Measurements from ENCODE around the gene IRF7. TPM values are rescaled to one million over a fixed set of nuclear protein-coding genes. Genes with fewer than 3 reads are reported as not detected.
"Not testable (repeated sequence)": the region's sequence is repeated elsewhere in the genome, so short reads cannot be mapped to it uniquely, and the experiment has no call there.

IRF7 gene
- 7.6 and 10.9 TPM in 2 replicates for total RNA-seq

DNA sequence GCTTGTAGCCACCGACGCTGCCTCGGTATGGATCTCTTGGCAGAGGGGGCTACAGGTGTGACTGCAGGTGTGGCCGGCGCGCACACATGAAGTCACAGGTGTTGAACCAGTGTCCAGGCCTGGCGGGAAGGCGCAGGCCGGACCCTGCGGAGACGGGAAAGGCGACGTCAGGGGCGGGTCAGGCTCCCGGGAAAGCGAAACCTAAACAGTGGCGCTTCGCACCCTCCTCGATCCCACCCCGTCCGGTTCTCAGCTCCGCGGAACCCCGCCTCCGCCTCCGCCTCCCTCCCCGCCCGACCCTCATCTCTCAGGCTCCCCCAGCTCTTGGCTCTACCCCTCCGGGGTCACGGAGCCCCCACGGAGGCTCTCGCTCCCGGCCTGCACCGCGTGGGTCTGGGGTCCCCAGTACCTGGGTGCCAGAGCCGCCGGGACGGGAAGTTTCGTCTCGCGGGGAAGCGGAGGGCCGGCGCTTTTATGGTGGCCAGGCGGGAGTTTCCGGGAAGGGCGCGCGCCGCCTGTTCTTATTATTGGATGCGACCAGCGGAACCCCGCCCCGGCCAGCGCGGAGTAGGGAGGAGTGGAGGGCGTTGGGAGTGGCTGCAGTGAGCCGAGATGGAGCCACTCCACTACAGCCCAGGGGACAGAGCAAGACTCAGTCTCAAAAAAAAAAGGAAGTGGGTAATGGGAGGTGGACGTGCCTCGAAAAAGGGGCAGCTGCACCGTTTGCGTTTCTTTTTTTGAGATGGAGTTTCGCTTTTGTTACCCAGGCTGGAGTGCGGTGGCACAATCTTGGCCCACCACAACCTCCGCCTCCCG, at the start of gene IRF7:
TSS of gene IRF7 (minus strand) at position 447 of the 816 bp plus-strand sequence. CDS start 586 bp downstream, outside the sequence.
- peak; percentile 93 for DNase-seq (ENCODE audit: low read depth in 2 of 2)

DNA sequence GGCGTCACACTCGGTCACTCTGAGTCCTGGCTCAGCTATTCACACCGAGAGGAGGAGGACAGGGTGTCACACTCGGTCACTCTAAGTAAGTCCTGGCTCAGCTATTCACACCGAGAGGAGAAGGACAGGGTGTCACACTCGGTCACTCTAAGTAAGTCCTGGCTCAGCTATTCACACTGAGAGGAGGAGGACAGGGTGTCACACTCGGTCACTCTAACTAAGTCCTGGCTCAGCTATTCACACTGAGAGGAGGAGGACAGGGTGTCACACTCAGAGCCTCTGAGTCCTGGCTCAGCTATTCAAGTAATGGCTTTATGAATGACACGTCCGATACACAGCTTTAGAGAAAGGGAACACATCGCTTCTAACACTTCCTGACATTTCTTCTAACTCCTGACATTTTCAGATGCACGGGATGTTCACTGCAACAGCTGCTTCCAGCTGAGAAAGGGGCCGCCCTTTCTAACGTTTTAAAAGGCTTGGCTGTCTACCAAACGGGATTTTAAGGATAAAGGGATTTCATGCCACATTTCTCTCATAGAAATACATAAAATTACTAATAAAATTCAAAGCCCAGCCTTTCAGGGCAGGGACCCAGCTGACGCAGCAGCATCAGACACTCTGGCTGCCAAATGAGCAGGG, 49.4 kb upstream of the IRF7 start:
- DNase-seq (ENCODE audit: low read depth in 2 of 2) = no peak

DNA sequence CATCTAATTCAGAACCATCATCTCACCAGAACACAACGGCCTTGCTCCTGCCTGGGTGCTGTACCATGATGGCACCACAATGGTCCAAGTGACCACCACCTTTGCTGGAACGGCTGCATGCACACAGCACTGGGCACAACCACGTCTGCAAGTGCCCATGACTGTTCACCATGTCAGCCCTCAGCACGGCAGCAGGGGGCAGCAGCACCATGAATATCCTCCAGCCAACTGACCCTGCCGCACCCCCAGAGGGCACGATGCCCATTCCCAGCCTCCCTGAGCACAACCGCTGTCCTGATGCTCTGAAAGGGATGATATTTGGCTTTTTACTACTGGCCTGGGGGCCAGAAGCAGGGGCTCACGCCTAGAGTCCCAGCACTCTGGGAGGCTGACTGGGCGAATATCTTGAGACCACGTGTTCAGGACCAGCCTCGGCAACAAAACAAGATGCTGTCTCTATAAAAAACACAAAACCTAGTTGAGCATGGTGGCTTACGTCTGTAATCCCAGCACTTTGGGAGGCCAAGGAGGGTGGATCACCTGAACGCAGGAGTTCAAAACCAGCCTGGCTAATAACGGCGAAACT, 47.0 kb upstream of the IRF7 start:
- DNase-seq (ENCODE audit: low read depth in 2 of 2) = peak; percentile 64 to 77

DNA sequence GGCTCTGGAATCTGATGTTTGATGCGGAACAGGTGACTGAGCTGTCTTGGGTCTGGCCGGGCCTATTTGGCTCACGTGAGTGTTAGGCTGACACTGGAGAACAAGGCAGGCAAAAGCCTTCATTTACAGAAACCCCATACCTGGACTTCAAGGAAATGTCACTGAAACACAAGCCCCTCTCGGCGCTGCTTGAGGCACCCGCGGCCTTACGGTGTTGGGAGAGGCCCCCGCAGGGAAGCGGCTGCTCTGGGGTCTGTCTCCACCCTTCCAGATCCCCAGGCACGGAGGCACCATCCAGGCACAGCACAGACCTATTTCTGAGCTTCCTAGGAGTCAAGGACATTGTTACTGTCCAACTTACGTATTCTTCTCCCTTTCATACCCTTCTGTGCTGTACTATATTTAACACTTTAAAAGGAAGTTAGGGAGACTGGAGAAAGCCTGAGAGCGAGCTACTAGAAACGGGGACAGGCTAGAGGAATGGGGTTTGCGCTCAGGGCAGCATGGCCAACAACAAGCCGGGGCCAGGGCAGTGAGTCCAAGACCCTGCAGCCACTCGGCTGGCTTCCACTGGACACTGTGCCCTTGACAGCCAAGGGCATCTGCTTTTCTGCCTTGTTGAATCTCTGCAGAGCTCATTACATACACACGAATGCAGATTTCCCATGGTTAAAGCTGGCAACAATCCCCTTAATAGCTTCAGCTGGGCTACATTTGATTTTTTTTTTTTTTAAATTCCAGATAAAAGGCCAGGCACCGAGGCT, 45.1 kb upstream of the IRF7 start:
- no peak for DNase-seq (ENCODE audit: low read depth in 2 of 2)

DNA sequence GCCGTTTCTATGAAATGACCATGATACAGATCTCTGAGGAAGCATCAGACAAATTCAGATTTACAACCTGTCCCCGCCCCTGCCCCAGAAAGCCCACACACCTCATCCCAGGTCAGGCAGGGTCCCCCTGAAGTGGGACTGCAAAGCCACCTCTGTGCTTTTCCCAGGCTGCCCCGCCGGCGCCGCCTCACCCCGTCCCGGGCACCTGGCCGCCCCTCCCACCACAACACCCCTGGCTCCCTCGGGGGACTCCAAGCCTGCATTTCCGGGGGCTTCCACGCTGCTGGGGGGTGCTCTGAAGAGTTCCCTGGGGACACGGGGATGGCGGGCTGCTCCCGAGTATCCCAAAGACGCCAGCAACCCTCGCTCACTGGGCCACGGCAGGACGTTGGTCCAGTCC, 44.5 kb upstream of the IRF7 start:
- DNase-seq (ENCODE audit: low read depth in 2 of 2) = no peak

DNA sequence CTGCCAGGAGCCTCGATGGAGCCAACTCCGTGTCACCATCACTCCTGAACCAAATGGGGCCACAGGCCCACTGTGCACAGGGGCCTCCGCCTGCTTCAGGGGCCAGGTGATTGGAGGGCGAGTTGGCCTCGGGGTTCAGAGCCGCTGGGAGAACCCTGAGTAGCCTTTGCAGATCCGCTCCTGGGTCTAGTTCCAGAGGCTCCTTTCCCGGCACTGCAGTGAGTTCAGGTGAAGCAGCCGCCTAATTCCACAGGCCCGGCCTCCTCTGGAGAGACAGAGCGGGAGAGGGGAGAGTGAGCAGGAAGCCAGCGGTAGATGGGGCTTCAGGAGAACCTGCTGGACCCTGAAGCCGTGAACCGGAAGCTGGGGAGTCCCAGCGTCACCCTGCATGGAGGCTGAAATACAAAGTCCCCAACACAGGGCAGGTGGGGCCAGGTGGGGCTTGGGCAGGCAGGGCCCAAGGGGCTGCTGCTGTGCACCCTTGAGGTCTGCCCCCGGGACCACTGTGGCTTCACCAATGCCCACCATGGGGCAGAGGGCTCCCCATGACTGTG, 43.9 kb upstream of the IRF7 start:
- no peak for DNase-seq (ENCODE audit: low read depth in 2 of 2)

DNA sequence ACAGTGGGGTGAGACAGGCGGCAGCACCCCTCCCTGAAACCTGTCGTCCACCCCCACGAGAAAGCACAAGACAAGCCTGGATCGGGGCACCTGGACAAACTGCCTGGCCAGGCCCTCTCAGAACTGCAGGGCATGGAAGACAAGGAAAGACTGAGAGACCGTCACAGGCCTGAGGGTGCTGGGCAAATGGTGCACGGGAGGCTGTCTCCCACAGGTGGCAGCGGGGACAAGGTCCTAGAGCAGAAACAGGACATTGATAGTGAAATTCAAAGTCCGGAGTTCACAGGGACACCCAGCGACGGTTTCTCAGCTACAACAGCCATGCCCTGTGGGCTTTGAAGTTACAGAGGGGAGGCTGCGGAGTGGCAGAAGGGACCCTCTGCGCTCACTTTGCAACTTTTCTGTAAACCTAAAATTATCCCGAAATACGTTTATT, 42.0 kb upstream of the IRF7 start:
- DNase-seq (ENCODE audit: low read depth in 2 of 2) = no peak

DNA sequence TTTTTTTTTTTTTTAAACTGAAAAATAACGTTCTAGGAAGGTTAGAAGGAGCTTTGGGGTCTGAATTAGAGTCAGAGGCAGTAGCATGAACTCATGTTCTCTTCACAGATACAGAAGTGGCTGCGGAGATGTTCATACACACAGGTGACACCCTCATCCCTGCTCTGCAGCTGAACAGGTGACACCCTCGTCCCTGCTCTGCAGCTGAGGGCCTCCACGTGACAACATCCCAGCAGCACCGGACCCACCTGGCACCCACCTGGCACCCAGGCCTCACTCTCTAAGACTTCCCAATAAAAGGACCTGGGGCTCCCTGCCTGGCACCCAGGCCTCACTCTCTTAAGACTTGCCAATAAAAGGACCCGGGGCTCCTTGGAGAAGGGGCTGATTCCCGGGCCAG, 41.1 kb upstream of the IRF7 start:
- DNase-seq (ENCODE audit: low read depth in 2 of 2) = no peak

DNA sequence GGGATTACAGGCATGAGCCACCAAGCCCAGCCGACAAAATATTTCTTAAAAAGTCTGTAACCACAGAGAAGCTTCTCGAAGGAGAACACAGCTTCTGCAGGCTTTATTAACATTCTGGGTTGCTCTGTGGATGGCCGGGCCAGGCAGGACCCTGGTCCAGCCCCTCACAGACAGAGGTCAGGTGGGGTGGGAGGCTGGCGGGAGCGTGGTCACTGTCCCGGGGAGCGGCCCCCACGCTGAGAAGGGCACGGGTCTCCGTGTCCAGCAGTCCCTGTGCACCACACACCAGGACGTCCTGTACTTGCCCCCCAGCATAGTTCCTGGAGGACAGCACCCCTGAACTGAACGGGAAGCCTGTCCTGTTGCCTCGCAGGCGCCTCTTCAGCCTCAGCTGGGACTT, 40.7 kb upstream of the IRF7 start:
- no peak for DNase-seq (ENCODE audit: low read depth in 2 of 2)

DNA sequence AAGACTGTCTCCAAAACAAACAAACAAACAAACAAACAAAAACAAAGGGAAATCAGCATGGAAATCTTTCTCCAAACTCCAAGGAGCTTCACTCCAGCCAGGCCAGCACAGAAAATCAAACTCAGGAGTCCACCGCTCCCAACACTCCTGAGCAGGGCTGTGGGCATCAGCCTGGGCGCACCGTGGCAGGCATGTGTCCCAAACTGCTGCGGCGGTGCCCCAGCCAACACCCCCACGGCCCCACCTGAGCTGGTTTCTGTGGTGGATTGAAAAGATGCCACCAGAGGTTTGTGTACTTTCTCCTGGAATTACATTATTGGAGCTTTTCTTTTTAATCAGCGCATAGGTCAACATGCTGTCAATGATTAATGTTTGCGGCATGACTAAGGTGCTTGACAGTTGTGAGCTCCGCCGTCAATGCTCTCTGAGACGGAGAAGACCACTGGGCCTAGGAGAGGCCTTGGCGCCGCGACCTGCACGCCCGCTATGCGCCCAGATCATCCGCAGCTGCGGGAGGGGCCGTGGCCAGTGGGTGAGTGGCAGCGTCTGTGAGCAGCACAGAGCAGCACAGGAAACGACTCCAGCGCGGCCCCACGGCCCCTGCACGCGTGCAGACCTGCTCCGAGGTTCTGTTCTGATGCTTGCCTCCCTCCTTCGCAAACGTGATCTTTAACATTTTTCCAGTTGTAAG, 39.4 kb upstream of the IRF7 start:
- no peak for DNase-seq (ENCODE audit: low read depth in 2 of 2)

DNA sequence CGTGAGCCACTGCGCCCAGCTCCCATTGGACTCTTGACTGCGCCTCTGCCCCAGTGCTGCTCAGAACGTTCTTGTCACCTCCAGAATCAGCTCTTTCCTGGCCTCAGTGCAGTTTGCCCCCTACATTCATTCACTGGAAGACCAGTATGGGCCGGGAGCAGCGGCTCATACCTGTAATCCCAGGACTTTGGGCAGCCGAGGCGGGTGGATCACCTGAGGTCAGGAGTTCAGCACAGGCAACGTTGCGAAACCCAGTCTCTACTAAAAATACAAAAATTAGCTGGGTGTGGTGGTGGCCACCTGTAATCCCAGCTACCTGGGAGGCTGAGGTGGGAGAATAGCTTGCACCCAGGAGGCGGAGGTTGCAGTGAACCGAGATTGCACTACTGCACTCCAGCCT, 38.7 kb upstream of the IRF7 start:
- not testable (repeated sequence) for DNase-seq (ENCODE audit: low read depth in 2 of 2)

DNA sequence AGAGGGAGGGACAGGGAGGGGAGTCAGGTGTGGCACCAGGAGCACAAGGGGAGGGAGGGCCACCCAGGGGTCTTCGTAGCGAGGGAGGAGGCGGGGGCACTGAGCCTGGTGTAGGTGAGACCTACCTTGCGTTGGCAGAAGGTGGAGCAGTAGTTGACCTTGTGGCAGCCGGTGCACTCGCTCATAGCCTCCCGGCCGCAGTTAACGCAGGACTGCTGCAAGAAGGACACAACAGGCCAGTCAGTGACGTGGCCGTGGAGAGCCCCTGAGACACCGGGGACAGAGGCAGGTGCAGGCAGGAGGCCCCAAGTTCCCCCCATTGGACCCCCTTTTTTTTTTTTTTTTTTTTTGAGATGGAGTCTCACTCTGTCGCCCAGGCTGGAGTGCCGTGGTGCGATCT, 38.1 kb upstream of the IRF7 start:
- no peak for DNase-seq (ENCODE audit: low read depth in 2 of 2)

DNA sequence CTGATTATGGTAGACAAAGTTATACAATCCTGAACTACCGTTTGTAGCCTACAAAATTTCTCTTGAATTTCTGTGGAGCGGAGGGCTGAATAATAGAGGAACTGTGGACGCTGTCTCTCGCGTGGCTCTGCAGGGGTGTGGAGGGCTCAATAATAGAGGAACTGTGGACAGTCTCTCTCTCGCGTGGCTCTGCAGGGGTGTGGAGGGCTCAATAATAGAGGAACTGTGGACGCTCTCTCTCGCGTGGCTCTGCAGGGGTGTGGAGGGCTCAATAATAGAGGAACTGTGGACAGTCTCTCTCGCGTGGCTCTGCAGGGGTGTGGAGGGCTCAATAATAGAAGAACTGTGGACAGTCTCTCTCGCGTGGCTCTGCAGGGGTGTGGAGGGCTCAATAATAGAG, 37.4 kb upstream of the IRF7 start:
- DNase-seq (ENCODE audit: low read depth in 2 of 2) = not testable (repeated sequence)

DNA sequence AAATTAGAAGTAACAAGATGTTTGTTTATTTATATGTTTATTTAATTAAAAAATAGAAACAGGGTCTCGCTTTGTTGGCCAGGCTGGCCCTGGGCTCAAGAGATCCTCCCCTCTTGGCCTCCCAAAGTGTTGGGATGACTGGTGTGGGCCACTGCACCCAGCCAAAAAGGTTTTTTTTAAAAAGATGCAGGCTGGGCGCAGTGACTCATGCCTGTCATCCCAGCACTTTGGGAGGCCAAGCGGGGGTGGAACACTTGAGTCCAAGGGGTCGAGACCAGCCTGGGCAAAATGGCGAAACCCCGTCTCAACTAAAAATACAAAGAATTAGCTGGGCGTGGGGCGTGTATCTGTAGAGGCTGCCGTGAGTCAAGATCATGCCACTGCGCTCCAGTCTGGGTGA, 34.7 kb upstream of the IRF7 start:
- no peak for DNase-seq (ENCODE audit: low read depth in 2 of 2)

DNA sequence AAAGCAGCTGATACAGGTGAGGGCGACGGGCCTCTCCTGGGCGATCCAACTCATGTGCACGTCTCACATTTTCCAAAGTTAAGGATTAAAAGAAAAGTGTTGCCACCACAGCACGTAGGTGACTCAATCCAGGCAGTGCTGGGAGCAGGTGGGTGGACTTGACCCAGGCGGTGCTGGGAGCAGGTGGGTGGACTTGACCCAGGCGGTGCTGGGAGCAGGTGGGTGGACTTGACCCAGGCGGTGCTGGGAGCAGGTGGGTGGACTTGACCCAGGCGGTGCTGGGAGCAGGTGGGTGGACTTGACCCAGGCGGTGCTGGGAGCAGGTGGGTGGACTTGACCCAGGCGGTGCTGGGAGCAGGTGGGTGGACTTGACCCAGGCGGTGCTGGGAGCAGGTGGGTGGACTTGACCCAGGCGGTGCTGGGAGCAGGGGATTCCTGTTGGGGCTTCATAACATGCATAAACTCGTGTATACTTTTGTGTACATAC, 32.0 kb upstream of the IRF7 start:
- not testable (repeated sequence) for DNase-seq (ENCODE audit: low read depth in 2 of 2)

DNA sequence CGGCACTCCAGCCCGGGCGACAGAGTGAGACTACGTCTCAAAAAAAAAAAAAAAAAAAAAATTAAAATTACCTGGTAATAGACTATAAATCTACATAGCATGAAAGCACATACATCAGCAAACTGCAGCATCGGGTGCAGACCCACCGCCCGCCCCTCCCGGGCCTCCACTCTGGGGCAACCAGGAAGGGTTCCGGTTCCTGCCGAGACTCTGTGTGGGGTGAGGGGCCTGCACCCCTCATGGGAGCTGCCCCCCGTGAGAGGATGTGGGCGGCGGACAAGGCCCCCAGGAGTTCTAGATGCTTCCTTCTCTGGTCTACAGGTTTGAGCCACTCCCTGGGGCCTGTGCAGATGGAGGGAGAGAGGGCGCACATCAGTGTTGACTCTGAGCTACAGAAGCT, 30.5 kb upstream of the IRF7 start:
- no peak for DNase-seq (ENCODE audit: low read depth in 2 of 2)

DNA sequence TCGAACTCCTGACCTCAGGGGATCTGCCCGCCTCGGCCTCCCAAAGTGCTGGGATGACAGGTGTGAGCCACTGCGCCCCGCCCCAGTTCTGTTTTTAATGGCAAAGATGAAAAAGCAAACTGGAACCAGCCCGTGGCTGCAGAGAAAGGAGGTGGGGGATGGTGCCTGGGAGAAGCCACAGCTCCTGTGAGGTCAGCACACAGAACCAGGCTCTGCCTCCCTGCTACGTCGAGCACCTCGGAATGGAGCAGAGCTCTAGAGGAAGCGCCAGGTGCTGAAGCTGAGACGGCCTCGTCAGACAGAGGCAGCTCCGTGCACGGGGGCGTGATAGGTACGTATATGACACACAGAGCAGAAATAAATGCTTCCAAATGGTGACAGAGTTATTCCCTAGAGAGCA, 29.8 kb upstream of the IRF7 start:
- DNase-seq (ENCODE audit: low read depth in 2 of 2) = no peak

DNA sequence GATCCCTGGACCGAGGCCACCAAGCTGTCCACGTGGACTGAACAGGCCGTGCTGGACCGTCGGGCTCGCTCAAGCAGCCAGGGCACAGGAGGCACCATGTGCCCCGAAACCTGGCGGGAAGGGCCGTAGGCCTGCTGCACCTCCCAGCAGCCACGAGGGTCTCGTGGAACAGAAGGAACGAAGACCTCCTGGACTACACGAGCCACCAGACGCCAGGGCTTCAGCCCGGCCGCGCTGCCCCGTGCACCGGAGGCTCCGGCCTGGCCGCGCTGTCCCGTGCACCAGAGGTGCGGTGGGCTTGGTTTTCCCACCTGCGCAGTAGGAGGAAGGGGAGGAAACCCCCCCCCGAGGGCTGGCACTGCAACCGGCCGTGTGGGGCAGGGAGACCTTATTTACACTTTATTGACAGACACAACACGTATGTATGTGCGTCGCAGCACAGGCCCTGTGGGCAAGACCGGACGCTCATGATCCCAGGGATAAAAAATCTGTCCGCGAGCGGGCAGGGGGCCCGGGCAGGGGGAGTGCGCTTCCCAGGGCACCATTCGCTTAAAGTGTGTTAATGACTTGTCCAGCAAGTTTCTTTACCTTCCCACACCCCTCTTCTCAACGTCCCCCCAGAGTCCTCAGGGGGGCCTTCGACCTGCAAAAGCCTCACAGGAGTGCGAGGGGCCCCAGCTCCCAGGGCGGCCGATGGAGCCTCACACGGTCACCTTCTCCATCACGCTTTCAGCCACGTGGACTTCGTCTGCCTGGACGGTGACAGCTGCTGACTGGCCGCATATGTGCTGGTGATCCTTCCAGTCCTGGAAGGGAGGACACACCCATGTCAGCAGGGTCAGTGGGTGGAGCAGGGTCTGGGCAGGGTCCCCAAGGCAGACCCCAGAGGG, 28.3 kb upstream of the IRF7 start:
- no peak for DNase-seq (ENCODE audit: low read depth in 2 of 2)

DNA sequence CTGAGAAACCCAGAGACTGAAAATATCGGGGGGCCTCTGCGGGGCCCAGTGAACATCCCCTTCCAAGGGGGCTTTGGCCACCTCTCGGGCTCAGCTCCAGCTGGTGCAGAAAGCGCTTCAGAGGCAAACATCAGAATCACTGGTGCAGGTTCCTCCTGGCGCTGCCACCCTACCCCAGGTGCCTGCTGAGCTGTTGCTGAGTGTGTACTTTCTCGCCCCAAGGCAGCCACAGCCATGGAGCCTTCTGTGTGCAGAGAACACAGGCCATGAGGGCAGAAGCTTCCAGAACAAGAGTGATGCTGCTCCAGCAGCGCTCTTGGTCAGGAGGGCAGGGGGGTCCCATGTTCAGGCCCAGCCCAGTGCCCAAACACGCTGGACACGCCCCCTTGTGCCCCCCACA, 27.6 kb upstream of the IRF7 start:
- DNase-seq (ENCODE audit: low read depth in 2 of 2) = no peak

DNA sequence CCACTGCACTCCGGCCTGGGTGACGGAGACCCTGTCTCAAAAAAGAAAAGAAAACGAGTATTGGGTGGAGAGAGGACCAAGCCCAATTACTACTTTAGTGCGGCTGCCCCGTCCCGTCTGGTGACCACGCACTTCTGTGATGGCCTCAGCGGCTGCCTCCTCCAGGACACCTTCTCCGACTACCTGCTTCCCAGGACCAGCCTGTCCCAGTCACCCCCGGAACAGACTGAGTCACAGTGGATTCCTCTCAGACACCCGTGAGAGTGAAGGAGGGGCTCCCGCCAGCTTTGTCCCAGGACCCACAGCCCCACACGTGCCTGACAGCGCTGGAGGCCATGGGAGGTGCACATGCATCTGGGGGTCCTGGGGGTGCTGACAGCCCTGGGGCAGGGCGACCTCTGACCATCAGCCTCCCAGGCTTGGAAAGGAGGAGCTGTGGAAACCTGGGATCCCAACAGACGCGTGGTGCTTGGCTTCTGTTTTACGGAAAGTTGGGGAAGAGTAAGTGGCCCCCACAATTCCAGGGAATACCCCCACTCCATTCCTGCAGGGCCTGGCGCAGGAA, 26.1 kb upstream of the IRF7 start:
- DNase-seq (ENCODE audit: low read depth in 2 of 2) = no peak
